H1 (cell line): ENCODE results near the gene MYH10. TPM values are rescaled to one million over a fixed set of nuclear protein-coding genes. Genes with fewer than 3 reads are reported as not detected.

Source experiments
- JUND ChIP-seq: IDR thresholded peaks from 2 replicates; pipeline ENCODE4 v1.6.1; 2011; ENCODE audit warnings: mild to moderate bottlenecking, improper control_type of control experiment, low read length
- POLR2AphosphoS5 ChIP-seq: IDR thresholded peaks from 2 replicates; pipeline ENCODE4 v1.6.1; 2011; ENCODE audit warnings: low read depth, low read length
- POU5F1 ChIP-seq: IDR thresholded peaks from 2 replicates; pipeline ENCODE4 v1.6.1; 2011; ENCODE audit warnings: low read depth, mild to moderate bottlenecking, low read length, moderate library complexity
- RAD21 ChIP-seq, 2 experiments: IDR thresholded peaks in 1 of 2; conservative IDR thresholded peaks in 1 of 2; 2 replicates each; pipeline ENCODE4 v1.6.1; 2011; ENCODE audit warnings: low read depth in 2 of 2, low read length in 2 of 2, improper control_type of control experiment in 1 of 2, inconsistent platforms in 1 of 2, mild to moderate bottlenecking in 1 of 2, moderate library complexity in 1 of 2
- polyA plus RNA-seq, 7 experiments: library from polyadenylated mRNA; depleted of rRNA in 3 of 7; stranded (reverse) in 5 of 7; unstranded in 2 of 7; fragments of >200 nt in 5 of 7; fragments of 200-250 nt in 2 of 7; gene quantifications; 1 replicate in 5 of 7; 2 replicates in 1 of 7; 4 replicates in 1 of 7; pipeline versions ENCODE4 v1.2.1 to v1.2.3, GENCODE V29; 2011 to 2013; ENCODE audit warnings: missing spikeins in 2 of 7, mixed read lengths in 2 of 7
- total RNA-seq: library from RNA; stranded (reverse); fragmentation: NEBNext Ultra II Directional; extraction: Animal tissue kit (Norgen Biotek cat#: 25700); gene quantifications from 2 replicates; pipeline ENCODE4 v1.2.1, GENCODE V29; 2021

The MYH10 gene
- total and polyA plus RNA-seq, 2 of the 8 experiments (the other 6 are each of a cell fraction or from before 2014, with no cell fraction given), result 64.1 to 289 TPM

DNA sequence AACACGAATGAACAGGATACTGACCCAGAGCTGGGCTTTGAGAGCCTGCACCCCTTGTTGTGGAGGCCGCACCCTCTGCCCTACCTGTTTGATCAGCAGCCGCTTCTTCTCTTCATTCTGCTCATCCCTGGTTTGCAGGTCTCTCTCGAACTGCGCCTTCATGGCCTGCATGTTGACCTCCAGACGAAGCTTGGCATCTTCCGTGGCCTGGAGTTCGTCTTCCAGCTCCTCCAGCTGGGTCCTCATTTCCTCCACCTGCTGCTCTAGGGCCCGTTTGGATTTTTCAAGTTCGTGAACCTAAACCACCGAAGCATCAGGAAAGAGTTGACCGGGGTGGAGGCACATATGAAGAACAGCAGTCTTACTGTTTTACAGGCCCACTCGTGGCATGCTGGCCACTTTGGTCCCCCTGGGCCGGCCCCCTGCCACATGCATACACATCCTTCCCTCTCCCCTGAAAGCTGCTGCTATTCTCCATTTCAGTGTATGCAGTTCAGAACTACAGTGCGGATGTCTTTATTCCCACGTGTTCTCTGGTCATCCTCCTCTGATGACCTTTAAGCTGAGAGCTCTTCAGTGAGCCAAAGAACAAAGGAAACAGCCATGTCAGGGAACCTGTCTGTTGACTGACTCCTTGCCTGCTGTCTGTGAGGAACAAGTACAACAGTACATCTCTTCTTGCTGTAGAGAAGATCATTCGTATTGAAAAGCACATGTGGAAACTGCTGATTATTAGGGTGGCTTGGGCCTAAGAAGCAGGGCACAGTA is 140.1 kb downstream of the MYH10 start (continued):
- TF ChIP-seq JUND (no peak), POU5F1 (no peak), RAD21 (IDR thresholded peaks at IDR 0.05 in 1 of 2, conservative IDR thresholded peaks at IDR 0.05 in 1 of 2; ENCODE audit: low read depth in 2 of 2, low read length in 2 of 2) (no peak), POLR2AphosphoS5 (no peak)
